Measurements from ENCODE around the gene DNLZ. TPM values are rescaled to one million over a fixed set of nuclear protein-coding genes. Genes with fewer than 3 reads are reported as not detected.

DNLZ gene
- total RNA-seq, 2 experiments from 2014 or later = 16.8 to 21.2 TPM

DNA sequence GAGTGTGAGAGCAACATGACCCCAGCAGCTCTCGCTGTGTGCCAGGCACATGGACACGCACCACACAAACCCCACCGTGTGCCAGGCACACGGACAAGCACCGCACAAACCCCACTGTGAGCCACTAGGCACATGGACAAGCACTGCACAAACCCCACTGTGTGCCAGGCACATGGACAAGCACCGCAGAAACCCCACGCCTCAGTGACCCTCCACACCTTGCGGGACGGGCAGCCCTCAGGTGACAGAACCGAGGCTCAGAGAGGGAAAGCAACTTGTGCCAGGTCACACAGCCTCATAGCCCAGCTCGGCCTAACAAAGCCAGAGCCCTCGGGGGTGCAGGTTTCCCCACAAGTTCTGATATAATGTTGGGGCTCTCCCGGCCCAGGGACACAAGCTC is 38.2 kb downstream of the DNLZ start:
- Histone ChIP-seq H4K20me1 (ENCODE audit: insufficient read depth, low read length) (no peaks in the 10 kb centered on the region), H3K79me2 (ENCODE audit: insufficient read depth, low read depth, low read length) (no peaks in the 10 kb centered on the region), H3K9me3 (ENCODE audit: low read length) (no peaks in the 10 kb centered on the region), H3K4me3 (ENCODE audit: low read depth, low read length, poor library complexity, severe bottlenecking) (no peak overlapping the region), H3K27ac (ENCODE audit: low read depth, low read length, poor library complexity, severe bottlenecking) (no peak overlapping the region), H3K36me3 (ENCODE audit: insufficient read depth, low read length) (no peaks in the 10 kb centered on the region), H3K9me2 (ENCODE audit: insufficient read depth, low read length) (no peaks in the 10 kb centered on the region), H2AFZ (ENCODE audit: low read length) (no peak overlapping the region), H3K4me2 (ENCODE audit: low read length) (no peak overlapping the region), H3K4me1 (ENCODE audit: insufficient read depth, low read length, poor library complexity, severe bottlenecking) (no peaks in the 10 kb centered on the region)
- intact Hi-C loops (cut with micrococcal nuclease; ENCODE audit: unreplicated experiment) = no loop called here
- no peak for DNase-seq (ENCODE audit: low spot score)
- POLR2A ChIA-PET = no interaction called here
- no TSS peak for BruUV-seq (replicated peaks)
- CTCF ChIA-PET (ENCODE audit: unreplicated experiment) = no interaction called here
- TF ChIP-seq CTCF (conservative IDR thresholded peaks at IDR 0.05; ENCODE audit: low read length) = no peak
- no peak for TF ChIP-seq EZH2phosphoT487 (IDR thresholded peaks at IDR 0.05; ENCODE audit: borderline replicate concordance, low read depth, low read length)

DNA sequence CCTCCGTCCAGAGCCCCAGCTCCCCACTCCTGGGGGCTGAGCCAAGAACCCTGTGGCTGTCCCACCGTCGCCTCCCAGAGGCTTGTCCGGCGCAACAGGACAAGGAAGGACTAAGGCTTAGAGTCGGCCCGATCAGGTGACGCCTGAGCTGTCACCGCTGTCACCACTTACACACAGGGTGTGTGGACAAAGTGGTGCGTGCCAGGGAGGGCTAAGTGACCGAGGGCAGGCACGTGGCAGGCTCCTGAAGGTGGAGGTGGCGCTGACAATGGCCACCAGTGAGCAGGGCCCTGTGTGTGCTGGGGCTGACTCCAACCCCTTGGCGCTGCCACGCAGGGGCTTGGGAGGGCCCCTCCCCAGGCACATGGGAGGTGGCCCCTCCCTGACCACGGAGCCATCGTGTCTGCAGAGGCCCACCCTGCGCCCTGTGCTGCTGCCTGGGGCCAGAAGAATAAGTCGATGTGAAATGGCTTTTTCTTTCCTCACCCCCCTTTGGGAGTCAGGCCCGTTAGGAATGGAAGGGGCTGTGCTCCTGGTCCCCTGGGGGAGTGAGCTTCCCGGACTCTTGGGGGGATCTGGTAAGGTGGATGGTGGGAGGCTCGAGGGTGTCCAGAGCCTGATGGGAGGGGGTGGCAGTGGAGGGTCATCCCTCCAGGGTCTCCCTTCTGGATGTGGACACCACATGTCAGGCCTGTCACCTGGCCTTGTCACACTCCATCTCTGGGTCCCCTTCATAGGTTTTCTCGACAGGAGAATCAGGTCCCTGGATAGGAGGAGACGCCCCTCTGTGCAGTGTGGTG is 38.8 kb downstream of the DNLZ start:
- Histone ChIP-seq H3K4me3 (ENCODE audit: low read depth, low read length, poor library complexity, severe bottlenecking) (no peak overlapping the region), H4K20me1 (ENCODE audit: insufficient read depth, low read length) (no peaks in the 10 kb centered on the region), H3K27ac (ENCODE audit: low read depth, low read length, poor library complexity, severe bottlenecking) (no peak overlapping the region), H3K9me3 (ENCODE audit: low read length) (no peaks in the 10 kb centered on the region), H3K79me2 (ENCODE audit: insufficient read depth, low read depth, low read length) (no peaks in the 10 kb centered on the region), H3K4me2 (ENCODE audit: low read length) (no peak overlapping the region), H3K36me3 (ENCODE audit: insufficient read depth, low read length) (no peaks in the 10 kb centered on the region), H3K9me2 (ENCODE audit: insufficient read depth, low read length) (no peaks in the 10 kb centered on the region), H3K4me1 (ENCODE audit: insufficient read depth, low read length, poor library complexity, severe bottlenecking) (no peaks in the 10 kb centered on the region), H2AFZ (ENCODE audit: low read length) (no peak overlapping the region)
- ChIA-PET POLR2A (no interaction called here), CTCF (ENCODE audit: unreplicated experiment) (interaction anchor here (1.0 kb wide), 1 partner anchor 15 kb away, joined by 4 read pairs; no protein-coding TSS in a partner anchor)
- intact Hi-C loops (cut with micrococcal nuclease; ENCODE audit: unreplicated experiment) = no loop called here
- TF ChIP-seq CTCF (conservative IDR thresholded peaks at IDR 0.05; ENCODE audit: low read length) = no peak
- no peak for TF ChIP-seq EZH2phosphoT487 (IDR thresholded peaks at IDR 0.05; ENCODE audit: borderline replicate concordance, low read depth, low read length)
- no TSS peak for BruUV-seq (replicated peaks)
- no peak for DNase-seq (ENCODE audit: low spot score)

- ChIA-PET CTCF (ENCODE audit: unreplicated experiment) (interaction anchor here (1.0 kb wide), 1 partner anchor 16 kb away, joined by 4 read pairs; no protein-coding TSS in a partner anchor), POLR2A (no interaction called here)
- Histone ChIP-seq H3K9me2 (ENCODE audit: insufficient read depth, low read length) (no peaks in the 10 kb centered on the region), H2AFZ (ENCODE audit: low read length) (no peak overlapping the region), H3K36me3 (ENCODE audit: insufficient read depth, low read length) (no peaks in the 10 kb centered on the region), H3K27ac (ENCODE audit: low read depth, low read length, poor library complexity, severe bottlenecking) (no peak overlapping the region), H3K4me1 (ENCODE audit: insufficient read depth, low read length, poor library complexity, severe bottlenecking) (no peaks in the 10 kb centered on the region), H3K4me3 (ENCODE audit: low read depth, low read length, poor library complexity, severe bottlenecking) (no peak overlapping the region), H3K9me3 (ENCODE audit: low read length) (no peaks in the 10 kb centered on the region), H3K79me2 (ENCODE audit: insufficient read depth, low read depth, low read length) (no peaks in the 10 kb centered on the region), H4K20me1 (ENCODE audit: insufficient read depth, low read length) (no peaks in the 10 kb centered on the region), H3K4me2 (ENCODE audit: low read length) (no peak overlapping the region)
- no peak for DNase-seq (ENCODE audit: low spot score)
- TF ChIP-seq EZH2phosphoT487 (IDR thresholded peaks at IDR 0.05; ENCODE audit: borderline replicate concordance, low read depth, low read length) = no peak
- no peak for TF ChIP-seq CTCF (conservative IDR thresholded peaks at IDR 0.05; ENCODE audit: low read length)
- intact Hi-C loops (cut with micrococcal nuclease; ENCODE audit: unreplicated experiment) = no loop called here
- no TSS peak for BruUV-seq (replicated peaks)
Measured at GRCh38 chr9:136323371-136323789, 40.2 kb downstream of the DNLZ start.
